GM18951 (cell line): Measurements from ENCODE around the gene WDR36.

ENCODE experiments used
- POLR2A ChIP-seq: IDR thresholded peaks from 4 replicates; pipeline ENCODE4 v1.6.1; 2011; ENCODE audit warnings: mild to moderate bottlenecking; ENCODE audit not compliant: insufficient read length, insufficient read depth; ENCODE audit errors: extremely low read depth
- in situ Hi-C: fragments of 300-500 bp; cut with MboI; formaldehyde crosslinking; loops from one replicate; pipeline ENCODE4 v1.12.0; 2022; ENCODE audit warnings: low sequenced_read_pairs, mixed read lengths, inconsistent platforms; ENCODE audit not compliant: unreplicated experiment

The WDR36 gene

DNA sequence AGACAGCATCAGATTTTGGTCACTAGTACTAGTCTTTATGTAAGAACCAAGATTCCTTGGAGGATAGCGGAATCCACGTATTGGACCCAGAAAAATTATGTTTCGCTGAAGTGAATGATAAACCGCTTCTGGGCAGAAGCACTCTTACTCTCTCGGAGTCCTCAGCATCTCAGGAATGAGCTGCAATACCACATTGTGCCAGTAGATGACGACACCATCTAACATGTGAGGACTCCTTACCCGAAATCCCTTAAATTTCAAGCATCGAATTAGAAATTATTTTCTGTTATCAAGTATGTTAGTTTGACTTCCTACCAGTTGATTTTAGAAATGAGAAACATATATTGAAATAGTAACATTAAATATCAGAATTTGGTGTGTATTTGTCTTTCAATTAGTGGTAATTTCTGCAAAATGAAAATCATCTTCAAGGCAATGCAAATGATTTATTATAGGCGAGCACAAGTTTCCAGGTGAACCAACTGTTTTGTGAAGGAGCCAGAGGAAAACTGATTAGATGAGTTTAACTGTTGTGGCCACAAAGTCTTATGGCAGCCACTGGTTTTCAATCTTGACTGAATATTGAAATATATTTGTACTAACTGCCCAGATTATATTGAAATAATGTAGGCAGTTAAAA, 66.1 kb downstream of the WDR36 start:
- in situ Hi-C loops, result loop anchor here (25.0 kb wide), 1 partner anchor 304 kb away; no protein-coding TSS in a partner anchor
- no peak for TF ChIP-seq POLR2A

DNA sequence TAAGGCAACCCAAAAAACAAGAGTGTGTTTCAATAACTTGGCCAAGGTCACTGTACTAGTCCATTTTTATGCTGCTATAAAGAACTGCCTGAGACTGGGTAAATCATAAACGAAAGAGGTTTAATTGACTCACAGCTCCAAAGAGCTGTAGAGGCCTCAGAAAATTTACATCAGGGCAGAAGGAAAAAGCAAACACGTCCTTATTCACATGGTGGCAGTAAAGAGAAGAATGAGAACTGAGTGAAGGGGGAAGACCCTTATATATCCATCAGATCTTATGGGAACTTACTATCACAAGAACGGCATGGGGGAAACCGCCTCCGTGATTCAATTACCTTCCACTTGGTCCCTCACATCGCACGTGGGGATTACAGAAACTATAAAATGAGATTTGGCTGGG, 67.7 kb downstream of the WDR36 start:
- no peak for TF ChIP-seq POLR2A
- in situ Hi-C loops, result loop anchor here (5.0 to 25.0 kb wide), 2 partner anchors 117 to 302 kb away; no protein-coding TSS in a partner anchor

DNA sequence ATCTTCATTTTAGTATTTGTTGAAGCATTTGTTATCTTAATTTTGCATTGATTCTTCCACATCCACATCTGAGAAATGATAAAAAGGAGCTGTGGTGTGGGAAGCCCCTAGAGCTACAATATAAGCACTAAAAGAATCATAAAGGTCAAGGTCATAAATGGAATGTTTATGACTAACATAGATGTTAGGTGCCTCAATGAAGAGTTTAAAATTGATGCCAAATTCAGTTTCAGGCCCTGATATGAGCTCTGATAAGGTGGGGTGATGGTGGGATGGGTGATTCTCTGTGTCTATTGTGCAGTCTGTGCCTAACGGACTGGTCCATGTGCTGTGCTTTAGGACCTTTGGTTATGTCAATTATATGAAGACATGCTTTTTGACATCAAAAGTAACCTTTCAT, 70.9 kb downstream of the WDR36 start:
- no peak for TF ChIP-seq POLR2A
- in situ Hi-C loops, result loop anchor here (5.0 to 25.0 kb wide), 2 partner anchors 114 to 299 kb away; no protein-coding TSS in a partner anchor

DNA sequence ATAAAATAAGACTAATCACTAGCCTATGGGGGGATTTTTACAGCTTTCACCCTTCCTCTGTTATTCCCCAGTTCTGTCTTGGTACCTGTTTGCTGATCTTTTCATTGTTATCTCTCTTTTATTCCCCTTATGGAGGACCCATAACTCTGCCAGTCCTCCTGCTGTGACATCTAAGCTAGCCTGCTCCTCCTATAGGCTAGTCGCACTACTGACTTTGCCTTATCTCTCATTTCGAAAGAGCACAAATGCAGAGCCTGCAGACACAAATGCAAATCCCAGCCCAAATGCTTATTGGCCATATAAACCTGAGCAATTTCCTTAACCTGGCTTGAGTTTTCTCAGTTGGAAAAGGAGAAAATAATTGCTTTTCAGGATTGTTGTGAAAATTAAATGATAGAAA, 72.9 kb downstream of the WDR36 start:
- TF ChIP-seq POLR2A, result no peak
- in situ Hi-C loops, result loop anchor here (5.0 to 25.0 kb wide), 2 partner anchors 297 to 982 kb away; no protein-coding TSS in a partner anchor

DNA sequence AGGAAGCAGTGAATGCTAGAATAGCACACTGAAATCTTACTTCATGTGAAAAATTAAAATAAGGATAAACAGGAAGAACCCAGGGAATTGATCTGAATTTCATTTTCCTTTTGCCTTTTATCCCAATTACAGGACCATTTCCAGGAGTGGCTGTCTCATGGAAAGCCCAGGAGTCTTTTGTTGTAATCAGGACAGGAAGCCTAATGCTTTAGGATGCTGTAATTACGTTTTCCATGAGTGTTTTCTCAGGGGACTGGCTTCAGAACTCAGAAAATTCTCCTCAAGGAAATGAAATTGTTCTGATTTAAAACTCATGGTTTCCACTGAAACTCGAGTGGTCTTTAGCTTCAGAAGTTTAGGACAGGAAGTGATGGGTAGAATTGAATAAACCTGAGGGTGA, 75.4 kb downstream of the WDR36 start:
- in situ Hi-C loops, result loop anchor here (5.0 to 25.0 kb wide), 2 partner anchors 295 to 980 kb away; no protein-coding TSS in a partner anchor
- no peak for TF ChIP-seq POLR2A

DNA sequence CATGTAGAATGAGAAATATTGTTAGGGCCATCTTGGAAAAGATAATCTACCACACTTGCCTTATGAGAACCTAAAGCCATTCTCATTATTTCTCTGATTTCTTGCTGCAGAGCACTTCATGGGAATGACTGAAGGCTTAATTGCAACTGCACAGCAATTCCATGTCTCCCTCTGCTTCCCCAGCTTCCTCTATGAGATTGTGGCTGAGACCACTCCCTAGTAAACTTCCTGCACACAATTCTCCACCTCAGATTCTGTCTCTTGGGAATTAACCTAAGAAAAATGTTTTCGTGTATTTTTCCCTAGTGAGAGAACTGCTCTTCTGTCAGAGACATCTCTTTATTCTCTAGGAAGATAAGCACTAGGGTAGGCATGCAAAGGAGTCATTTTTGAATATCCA, 76.5 kb downstream of the WDR36 start:
- in situ Hi-C loops, result loop anchor here (5.0 to 25.0 kb wide), 2 partner anchors 294 to 979 kb away; no protein-coding TSS in a partner anchor
- no peak for TF ChIP-seq POLR2A

DNA sequence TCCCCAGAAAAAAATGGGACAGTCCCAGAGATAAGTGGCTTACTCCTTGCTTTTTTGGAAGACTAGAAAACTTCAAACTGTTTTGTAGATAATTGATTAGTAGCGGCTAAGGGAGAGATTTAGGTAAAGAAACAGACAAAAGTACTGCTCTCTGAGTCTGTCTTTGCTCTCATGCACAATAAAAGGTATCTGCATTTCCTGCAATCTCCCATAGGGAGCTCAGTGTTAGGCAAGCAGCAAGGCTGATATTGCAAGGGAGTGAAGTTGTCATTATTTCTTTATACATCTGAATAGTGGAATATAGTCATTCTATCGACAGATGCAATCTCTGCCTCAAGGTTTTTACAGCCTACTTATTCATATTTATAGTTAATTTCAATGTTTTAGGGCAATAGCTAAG, 77.1 kb downstream of the WDR36 start:
- TF ChIP-seq POLR2A, result no peak
- in situ Hi-C loops, result loop anchor here (5.0 to 25.0 kb wide), 2 partner anchors 293 to 978 kb away; no protein-coding TSS in a partner anchor

DNA sequence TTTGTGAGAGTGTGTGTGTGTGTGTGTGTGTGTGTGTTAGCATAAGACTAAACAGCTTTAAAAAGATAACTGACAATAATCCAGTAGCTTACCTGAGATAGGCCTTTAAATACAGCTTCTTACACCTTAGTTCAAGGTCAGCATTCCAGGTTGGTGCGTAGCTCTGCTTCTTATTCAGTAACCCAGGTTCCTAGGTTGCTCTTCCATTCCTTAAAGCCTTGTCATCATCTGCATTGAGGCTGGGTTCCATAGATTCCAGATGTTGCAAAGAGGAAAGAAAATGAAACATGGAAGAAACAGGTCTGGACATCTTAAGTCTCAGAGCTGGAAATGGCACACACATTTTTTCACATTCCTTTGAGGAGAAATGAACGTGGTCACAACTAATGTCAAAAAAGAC, 78.1 kb downstream of the WDR36 start:
- TF ChIP-seq POLR2A, result no peak
- in situ Hi-C loops, result loop anchor here (25.0 kb wide), 1 partner anchor 292 kb away; no protein-coding TSS in a partner anchor

DNA sequence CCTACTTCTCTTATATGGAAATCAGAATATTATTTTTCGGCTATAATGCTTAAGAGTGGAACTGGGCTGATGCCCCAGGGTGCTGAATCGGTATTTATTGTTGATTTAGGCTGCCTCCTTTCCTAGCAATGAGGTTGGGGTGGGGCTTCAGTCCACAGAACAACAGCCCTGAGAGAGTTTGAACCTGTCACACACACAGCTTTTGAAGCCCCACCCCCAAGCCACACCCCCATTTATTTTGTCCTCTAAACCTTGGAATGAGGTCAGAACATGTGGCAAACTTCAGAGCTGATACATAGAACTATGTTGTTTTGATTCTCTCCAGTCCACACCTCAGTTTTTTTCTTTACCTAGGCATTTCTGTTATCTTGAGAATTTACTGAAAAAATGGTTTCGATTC, 80.4 kb downstream of the WDR36 start:
- in situ Hi-C loops, result loop anchor here (25.0 kb wide), 1 partner anchor 290 kb away; no protein-coding TSS in a partner anchor
- no peak for TF ChIP-seq POLR2A

DNA sequence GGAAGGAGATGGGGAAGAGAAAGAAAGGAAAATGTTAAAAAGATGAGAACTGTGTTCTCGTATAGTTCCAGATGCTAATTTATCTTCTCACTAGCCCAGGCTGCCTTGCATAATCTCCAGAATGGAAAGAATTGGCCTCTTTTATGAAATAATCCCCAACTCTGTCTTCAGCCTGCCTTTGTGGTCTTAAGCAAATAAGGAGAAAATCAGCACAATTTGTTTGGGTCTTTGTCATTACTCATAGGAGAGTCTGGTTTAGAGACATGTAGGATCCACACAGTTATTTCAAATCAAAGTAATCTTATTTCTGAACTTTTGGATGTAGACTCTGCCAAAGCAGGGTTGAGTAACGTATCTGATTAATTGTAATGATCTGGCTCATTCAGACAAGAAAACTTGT, 81.3 kb downstream of the WDR36 start:
- in situ Hi-C loops, result loop anchor here (25.0 kb wide), 1 partner anchor 289 kb away; no protein-coding TSS in a partner anchor
- no peak for TF ChIP-seq POLR2A
